GM19025 (cell line): ENCODE measurements around the gene RHOD.

Experiments
- ATAC-seq: cut with Tn5 transposase; IDR thresholded peaks from one replicate; pipeline ENCODE4 v1.9.1; 2021; ENCODE audit warnings: mild to moderate bottlenecking, low read depth, moderate library complexity; ENCODE audit not compliant: unreplicated experiment

RHOD gene, protein sequence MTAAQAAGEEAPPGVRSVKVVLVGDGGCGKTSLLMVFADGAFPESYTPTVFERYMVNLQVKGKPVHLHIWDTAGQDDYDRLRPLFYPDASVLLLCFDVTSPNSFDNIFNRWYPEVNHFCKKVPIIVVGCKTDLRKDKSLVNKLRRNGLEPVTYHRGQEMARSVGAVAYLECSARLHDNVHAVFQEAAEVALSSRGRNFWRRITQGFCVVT

DNA sequence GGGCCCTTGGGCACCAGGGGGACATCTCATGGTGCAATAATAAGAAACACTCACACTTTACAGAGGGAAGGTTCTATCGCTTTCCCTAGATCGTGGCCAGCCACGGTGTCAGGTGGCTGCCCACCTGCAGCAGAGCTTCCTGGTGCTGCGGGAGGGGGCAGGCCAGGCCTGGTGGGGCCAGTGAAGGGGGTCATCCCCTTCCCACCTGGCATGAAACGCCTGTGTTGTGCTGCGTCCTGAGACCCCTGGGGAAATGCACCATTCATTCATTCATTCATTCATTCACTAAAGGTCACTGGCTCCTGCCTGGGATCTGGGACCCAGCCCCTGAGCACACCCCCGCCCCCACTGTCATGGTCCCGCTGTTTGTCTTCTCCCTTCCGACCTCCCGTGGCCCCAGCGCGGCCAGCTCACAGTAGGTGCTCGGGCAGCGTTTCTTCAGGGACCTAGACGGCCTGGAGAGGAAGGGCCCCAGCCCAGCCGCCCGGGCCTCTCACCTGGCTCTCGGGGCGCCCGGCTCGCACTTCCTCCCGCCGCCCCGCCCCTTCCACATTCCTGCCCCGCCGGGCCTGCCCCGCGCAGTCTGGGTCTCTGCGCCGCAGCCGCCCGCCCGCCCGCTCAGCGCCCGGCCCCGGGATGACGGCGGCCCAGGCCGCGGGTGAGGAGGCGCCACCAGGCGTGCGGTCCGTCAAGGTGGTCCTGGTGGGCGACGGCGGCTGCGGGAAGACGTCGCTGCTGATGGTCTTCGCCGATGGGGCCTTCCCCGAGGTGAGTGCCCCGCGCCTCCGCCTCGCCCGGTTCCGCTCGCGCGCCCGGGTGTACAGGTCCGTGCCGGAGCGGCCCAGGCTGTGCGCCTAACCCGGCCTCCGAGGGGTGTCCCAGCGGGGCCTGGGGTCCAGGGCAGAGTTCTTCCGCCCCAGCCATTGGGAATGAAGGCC is at the start of gene RHOD:
Gene RHOD (plus strand): TSS at position 581 of the 938 bp plus-strand sequence. CDS start 56 bp downstream, at position 637.
- no peak for ATAC-seq

DNA sequence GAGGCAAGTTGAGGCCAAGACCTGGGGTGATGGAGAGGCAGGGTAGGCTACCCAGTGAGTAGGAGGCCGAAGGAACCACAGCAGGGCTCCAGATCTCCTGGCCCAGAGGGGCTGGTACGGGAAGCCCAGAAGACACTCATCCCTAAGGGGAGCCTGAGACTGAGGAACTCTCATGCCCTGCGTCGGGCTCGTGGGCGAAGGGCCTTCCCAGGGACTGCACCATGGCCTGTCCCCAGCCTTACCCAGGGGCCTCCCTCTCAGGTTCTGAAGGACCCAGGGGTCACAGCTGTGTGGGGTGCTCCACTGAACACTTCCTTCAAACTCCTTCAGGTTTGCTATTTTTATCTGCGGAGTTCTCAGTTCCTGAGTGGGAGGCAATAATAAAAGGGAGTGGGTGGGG is 49.5 kb upstream of the RHOD start:
- no peak for ATAC-seq

DNA sequence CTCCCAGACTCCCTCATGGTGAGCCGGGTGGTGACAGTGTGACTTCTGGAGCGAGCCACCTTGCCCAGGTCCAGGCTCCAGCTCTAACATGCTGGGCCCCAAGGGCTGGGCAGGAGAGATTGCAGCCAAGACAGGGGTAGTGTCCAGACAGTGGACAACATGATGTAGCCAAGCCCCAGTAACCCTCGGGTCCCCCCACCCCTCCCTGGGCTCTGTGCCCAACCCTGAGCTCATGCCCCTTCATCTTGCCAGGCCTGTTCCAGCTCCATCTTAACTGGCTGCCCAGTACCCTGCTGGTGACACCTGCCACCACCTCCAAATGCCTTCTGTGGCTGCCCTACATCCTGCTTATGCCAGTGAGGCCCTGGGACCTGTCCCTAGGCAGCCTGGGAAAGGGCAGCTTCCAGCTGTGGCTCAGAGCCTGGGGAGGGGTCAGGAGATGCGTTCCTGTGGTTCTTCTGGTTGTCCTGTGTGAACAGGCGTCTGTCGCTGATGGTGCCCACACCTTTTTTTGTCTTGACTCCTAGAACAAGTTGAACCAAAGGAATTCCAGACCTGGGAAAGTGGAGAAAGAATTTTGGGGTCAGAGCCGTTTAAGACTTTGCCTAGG is 46.2 kb upstream of the RHOD start:
- ATAC-seq = no peak

DNA sequence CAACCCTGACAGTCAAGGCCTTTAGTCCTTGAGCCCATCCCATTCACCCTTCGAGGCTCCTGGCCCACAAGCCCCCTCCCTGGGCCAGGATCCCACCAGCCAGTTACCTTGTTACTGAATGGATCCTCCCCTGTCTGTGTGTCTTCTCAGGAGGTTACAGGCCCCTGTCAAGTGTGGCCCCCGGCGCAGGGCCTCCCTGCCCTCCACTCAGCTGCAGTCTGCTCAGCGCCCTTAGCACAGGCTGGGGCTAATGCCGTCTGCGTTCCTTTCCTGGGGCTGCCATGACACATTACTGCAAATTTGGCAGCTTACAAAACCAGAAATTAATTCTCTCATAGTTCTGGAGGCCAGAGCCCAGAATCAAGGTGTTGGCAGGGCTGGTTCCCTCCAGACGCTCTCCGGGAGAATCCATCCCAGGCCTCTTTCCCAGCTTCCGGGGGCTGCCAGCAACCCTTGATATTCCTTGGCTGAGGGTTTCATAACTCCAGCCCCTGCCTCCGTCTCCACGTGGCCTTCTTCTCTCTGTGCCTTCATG is 43.1 kb upstream of the RHOD start:
- no peak for ATAC-seq

DNA sequence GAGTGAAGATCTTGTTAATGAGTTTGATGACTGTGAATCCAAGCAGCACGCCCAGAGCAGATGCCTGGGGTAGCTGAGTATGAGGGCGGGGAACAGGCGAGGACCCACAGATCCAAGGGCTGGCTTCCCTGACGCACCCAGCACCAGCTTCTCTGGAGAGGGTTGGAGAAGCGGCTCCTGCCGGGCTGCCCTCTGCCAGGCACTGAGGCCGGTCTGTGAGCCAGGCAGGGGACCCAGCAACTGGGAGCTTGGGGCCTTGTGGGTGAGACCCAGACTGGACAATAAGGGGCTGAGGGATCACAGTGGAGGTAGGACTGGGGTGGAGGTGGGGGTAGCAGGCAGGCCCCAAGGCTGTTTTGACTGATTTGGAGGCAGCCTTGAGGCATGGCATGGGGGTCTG is 42.3 kb upstream of the RHOD start:
- ATAC-seq = no peak

DNA sequence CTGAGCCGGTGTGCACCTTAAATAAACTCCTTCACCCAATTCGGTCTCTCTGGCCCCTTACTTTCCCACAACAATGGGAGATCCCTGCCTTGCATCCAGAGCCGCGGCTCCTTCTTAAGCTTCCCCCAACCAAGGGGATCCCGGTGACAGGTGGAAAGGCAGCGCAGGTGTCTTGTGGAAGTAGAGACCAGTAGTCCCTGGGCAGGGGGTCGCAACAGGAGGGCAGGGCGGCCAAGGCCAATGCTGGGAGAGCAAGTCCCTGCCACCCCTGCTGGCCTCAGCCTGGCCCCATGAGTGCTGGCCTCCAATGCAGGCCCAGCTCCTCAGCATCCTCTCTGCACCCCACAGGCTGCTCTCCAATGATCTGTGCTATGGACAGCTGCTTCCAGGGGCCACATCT is 41.6 kb upstream of the RHOD start:
- ATAC-seq = no peak

DNA sequence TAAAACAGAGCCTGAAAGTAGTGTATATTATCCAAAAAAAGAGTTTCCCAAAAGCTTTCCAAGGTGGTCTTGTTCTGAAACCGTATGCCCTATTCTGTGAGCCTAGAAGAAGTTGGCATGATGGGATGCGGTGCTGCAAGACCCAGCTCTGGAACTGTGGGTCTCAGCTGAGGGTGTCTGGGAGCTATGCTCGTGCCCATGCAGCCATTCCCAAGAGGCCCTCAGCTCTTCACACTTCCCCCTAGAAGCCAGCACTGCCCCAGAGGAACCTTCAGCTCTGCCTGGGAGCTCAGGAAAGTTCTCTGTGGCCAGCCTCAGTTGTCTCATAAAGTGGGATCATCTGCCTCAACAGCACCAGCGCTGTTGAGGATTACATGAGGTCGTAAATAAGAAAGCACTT is 40.1 kb upstream of the RHOD start:
- ATAC-seq = no peak

DNA sequence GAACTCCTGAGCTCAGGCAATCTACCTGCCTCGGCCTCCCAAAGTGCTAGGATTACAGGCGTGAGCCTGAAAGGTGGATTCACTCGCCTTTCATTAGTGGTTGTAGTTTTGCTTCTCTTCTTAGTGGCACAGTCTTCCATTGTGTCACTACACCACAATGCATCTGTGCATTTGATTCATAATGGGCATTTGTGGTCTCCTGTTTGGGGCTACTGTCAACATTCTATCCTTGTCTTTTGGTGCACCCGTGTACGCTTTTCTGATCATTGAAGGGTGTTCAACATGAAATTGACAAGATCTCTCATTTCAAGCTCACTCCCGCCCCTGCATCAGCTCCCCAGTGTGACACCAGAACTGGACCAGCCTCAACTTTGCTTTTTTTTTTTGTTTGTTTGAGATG is 35.7 kb upstream of the RHOD start:
- ATAC-seq = no peak

DNA sequence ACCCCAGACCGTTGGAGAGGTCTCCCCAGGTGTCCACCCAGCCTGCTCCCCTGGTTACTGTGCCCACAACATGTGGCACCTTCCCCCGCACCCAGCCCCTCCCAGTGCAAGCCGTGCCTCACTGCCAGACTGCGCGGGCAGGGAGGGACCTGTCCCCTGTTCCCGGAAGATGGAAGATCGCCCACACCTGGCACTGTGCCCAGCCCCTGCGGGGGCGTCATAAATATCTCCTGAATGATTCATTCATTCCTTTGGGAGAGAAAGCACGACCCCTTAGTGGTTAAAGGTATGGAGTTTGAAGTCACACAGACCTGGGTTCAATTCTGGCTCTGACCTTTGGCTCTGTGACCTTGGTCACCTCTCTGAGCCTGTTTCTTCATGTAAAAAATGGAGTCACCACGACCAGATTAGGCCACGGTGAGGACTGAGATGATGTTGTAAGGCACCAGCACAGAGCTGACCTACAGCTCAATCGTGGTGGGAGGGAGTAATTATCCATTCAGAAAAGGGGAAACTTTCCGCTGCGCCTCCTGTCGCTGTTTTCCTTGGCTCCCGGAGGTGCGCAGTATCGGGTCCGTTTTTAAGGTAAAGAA is 34.2 kb upstream of the RHOD start:
- ATAC-seq = no peak

DNA sequence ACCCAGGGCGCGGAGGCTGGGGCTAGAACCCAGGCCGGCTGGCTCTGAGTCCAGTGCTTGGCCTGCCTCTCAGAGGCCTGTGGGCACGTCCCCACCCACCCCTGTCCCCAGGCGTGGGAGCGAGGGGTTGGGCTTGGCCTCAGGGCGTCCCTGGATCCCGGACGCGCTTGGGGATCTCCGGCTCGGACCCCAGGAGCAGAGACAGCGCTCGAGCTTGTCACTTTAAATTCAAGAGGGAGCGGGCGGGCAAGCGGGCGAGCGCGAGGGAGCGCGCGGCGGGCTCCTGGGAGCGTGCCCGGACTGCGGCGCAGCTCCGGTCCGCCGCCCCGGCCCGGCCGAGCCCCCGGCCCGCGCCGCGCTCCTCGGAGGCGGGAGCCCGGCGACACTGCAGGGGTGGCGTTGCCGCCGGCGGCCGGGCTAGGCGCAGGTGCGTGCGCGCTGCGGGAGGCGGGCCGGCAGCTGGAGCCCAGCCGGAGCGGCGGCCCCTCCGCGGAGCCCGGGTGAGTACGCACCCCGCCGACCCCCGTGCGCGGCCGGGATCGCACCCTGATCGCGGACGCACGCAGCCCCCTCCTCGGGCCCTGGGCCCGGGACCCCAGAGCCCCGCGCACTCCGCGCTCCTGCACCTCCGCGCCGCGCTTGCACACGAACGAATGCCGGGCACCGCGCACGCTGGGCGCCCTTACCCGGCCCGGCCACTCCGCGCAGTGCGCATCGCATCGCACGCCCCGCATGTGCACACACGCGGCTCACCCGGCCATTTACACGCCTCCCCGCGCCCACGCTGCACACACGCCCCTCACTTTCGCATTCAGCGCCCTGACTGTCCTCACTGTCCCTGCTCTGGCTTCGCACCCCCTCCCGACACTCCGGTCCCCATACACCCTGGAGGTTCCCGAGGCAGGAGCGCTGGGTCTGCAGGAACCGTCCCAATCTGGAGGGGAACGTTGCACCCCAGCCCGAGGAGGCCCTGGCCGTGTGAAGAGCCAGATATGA is 33.4 kb upstream of the RHOD start, which contains the start of gene SYT12:
Gene SYT12 (plus strand): TSS at position 174 of the 996 bp plus-strand sequence. CDS start 7,011 bp downstream, outside the sequence.
- ATAC-seq = no peak

DNA sequence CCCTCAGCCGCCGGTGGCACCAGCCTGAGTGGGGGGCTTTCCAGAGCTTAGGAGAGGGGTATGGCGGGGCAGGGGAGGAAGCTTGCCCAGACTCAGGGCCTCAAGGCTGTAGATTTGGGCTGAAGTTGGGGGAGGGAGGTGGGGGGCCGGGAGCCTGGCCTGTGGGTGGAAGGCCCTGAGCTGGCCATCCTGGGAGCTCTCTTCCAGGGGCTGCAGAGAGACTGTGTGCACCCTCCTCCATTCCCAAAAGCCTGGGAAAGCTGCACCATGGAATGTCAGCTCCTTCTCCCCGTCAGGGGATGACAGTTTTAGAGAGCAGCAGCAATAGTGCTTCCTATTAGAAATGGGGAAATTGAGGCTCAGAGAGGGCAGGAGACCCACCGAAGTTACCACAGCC is 32.7 kb upstream of the RHOD start:
- no peak for ATAC-seq

DNA sequence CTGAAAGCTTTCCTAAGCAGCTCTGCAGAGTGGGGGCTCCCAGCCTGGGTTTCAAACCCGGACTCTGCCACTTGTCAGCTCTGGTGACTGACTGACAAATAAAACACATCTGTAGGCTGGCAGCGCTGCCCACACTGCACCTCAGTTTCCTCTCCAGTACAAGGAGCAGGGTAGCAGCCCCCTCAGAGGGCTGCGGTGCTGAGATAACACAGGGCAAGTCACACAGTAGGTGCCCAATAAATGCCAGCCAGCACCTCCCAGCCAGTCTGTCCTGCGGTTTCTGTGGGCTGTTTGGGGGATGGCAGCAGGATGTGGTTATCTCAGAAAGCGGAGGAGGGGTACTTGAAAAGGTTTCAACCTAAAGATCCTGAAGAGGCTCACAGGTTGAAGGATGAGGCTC is 32.2 kb upstream of the RHOD start:
- no peak for ATAC-seq

DNA sequence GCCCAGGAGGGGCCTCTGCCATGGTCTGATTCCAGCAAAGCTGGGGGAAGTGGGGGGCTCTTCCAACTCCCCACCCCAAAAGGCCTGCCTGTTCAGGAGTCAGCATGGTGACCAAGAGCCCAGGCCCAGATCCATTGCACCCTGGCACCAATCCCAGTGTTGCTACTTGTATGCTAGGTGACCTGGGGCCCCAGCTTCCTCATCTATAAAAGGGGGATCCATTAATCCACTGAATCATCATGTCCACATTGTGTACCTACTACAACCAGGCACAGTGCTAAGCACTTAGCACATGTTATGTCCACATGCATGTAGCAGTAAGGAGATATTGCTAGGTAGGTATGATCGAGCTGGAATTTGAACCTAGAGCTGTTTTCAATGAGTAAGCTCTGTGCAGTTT is 31.7 kb upstream of the RHOD start:
- ATAC-seq = no peak

DNA sequence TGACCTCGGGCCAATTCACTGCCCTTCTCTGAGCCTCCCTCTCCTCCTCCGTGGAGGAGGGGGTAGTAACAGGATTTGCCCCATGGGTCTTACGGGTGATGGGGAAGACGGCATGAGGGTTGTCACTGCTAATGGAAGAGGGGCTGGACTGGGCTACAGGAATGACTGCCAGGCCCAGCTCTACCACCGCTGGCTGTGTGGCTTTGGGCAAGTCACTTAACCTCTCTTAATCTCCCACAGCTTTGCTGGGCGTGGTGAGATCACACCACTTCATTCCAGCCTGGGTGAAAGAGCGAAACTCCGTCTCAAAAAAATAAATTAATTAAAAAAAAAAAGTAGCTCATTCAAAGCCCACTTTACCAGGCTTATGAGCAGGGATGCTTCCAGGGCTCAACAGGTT is 30.9 kb upstream of the RHOD start:
- no peak for ATAC-seq

DNA sequence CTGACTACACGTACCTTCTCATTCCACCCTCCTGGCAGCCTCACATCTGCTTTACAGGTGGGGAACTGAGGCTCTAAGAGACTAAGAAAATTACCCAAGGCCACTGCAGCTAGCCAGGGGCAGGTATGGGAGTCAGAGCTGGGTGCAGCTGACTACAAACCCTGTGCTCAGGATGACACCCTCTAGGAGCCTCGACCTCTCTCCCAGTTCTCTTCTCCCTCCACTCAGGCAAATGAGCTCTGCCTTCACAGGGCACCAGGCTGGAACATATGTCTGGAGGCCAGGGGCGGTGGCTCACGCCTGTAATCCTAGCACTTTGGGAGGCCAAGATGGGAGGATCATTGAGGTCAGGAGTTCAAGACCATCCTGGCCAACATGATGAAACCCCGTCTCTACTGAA is 29.7 kb upstream of the RHOD start:
- no peak for ATAC-seq

DNA sequence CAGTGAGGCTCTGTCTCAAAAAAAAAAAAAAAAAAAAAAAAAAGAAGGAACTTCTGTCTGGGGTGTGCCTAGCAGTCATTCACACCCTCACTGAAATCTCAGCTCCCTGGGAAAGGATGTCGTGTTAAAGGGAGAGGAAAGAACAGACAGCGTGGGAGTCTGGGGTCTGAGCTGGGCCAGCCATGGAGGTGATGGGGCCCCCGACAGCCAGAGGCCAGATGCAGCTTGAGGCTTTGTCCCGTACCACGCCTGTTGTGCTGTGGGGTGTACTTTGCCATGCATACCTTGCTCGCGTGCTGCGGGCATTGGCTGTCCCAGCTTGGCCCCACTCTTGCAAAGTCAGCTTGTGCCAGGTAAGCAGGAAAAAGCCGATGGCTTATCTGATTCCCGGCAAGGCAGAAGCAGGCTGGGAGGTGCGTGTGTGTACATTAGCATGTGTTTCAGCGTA is 29.1 kb upstream of the RHOD start:
- no peak for ATAC-seq

DNA sequence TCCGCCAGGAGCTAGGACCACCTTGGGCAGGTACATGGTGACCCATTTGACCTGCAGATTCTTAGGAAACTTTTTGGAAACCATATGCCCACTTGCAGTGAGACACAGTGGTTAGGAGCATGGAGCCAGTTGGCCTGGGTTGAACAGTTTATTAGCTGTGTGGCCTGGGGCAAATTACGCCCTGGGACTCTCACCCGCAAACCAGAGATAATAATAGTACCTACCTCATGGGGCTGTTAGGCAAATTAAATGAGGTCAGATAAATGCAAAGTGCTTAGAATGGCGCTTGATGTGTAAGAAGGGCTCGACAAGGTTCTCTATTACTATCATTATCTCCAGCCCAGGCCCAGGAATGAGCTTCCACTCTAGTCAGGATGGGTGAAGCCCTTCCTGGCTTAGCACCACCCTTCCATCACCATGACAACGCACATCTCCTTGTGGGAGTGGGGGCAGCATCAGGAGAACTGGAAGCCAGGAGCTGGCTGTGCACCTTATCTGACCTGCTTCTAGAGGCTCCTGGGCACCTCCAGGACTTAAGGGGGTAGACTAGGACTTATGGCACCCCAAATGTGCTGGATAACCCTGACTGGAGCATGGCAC is 28.6 kb upstream of the RHOD start:
- peak; percentile 55 for ATAC-seq

DNA sequence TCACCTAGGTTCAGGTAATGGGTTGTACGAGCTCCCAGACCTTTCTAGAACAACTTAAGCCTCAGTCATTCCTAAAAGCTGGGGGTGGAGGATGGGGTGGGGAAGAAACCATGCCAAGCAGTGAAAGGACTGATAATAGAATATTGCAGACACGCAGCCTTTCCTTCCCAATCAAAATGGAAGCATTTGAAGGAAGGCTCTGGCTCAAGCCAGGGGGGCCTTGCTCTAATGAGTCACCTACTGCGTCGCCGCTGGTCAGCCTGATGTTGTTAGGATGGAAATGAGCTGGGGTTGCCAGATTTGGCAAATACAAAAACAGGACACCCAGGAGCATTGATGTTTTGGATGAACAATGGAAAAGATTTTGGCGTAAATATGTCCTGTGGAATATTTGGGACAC is 27.5 kb upstream of the RHOD start:
- no peak for ATAC-seq

DNA sequence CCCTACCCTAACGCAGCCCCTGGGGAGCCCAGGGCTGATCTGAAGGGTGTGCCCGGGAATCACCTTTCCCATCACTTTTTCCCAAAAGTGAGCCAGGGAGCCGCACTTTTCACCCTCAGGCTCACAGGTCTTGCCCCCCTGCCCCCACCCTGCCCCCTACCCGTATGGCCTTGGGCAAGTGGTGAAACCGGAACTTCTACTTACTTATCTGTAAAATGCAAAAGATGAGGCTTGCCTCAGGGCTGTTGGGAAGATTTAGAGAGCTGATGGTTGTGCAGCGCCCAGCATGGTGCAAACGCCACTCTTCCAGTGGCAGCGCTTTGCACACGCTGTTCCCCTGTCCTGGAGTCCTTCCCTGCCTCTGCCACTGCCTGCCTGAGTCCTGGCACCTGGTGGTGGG is 25.7 kb upstream of the RHOD start:
- ATAC-seq = no peak
